HepG2 (cell line): Measurements from ENCODE around the gene OBP2A. TPM values are rescaled to one million over a fixed set of nuclear protein-coding genes. Genes with fewer than 3 reads are reported as not detected.

Experiments
- FOXP1 ChIP-seq, 2 experiments: fragments of 450-650 bp in 1 of 2; IDR thresholded peaks; 2 replicates each; pipeline ENCODE4 v1.6.1; 2017 to 2018; ENCODE audit warnings: antibody characterized with exemption in 1 of 2
- GABPB1 ChIP-seq: IDR thresholded peaks from 2 replicates; pipeline ENCODE4 v1.6.1; 2016; ENCODE audit warnings: mild to moderate bottlenecking, missing genetic modification reagents, moderate library complexity, missing compliant biosample characterization
- HNRNPL ChIP-seq: fragments of 200-400 bp; formaldehyde crosslinking; IDR thresholded peaks from 2 replicates; pipeline ENCODE4 v1.6.1; 2017; ENCODE audit warnings: mild to moderate bottlenecking, low read depth, low read length
- MIXL1 ChIP-seq: IDR thresholded peaks from 2 replicates; pipeline ENCODE4 v1.6.1; 2016
- PATZ1 ChIP-seq: sonication (generic); formaldehyde crosslinking; IDR thresholded peaks from 2 replicates; pipeline ENCODE4 v1.4.0; 2020; ENCODE audit warnings: missing genetic modification reagents
- PAX8 ChIP-seq: sonication (generic); formaldehyde crosslinking; IDR thresholded peaks from 2 replicates; pipeline ENCODE4 v1.8.0; 2022; ENCODE audit warnings: mild to moderate bottlenecking, missing genetic modification reagents, borderline replicate concordance
- POLR2AphosphoS2 ChIP-seq: IDR thresholded peaks from 2 replicates; pipeline ENCODE4 v1.6.1; 2011; ENCODE audit warnings: low read depth, low read length, improper control_type of control experiment
- PRMT3 ChIP-seq: sonication (generic); formaldehyde crosslinking; IDR thresholded peaks from 2 replicates; pipeline ENCODE4 v1.8.1; 2022; ENCODE audit warnings: low read depth, mild to moderate bottlenecking, moderate library complexity, missing genetic modification reagents, borderline replicate concordance
- RAD51 ChIP-seq: fragments of 450-650 bp; IDR thresholded peaks from 2 replicates; pipeline ENCODE4 v1.6.1; 2016; ENCODE audit warnings: borderline replicate concordance
- RFX3 ChIP-seq: IDR thresholded peaks from 2 replicates; pipeline ENCODE4 v1.6.1; 2016; ENCODE audit warnings: missing biosample characterization, missing genetic modification reagents
- SP5 ChIP-seq: IDR thresholded peaks from 2 replicates; pipeline ENCODE4 v1.6.1; 2016; ENCODE audit warnings: low read depth, borderline replicate concordance
- TAF1 ChIP-seq: sonication (generic); formaldehyde crosslinking; IDR thresholded peaks from 2 replicates; pipeline ENCODE4 v1.4.0; 2020; ENCODE audit warnings: missing genetic modification reagents
- TCF7L2 ChIP-seq: IDR thresholded peaks from 2 replicates; pipeline ENCODE4 v1.6.1; 2011; ENCODE audit warnings: mild to moderate bottlenecking, low read depth, low read length, moderate library complexity
- TSC22D2 ChIP-seq: sonication (generic); formaldehyde crosslinking; IDR thresholded peaks from 2 replicates; pipeline ENCODE4 v1.5.1; 2020; ENCODE audit warnings: missing genetic modification reagents, mild to moderate bottlenecking, borderline replicate concordance
- ZBTB38 ChIP-seq: sonication (generic); formaldehyde crosslinking; IDR thresholded peaks from 2 replicates; pipeline ENCODE4 v1.5.1; 2020; ENCODE audit warnings: mild to moderate bottlenecking, missing genetic modification reagents
- ZBTB39 ChIP-seq: sonication (generic); formaldehyde crosslinking; IDR thresholded peaks from 2 replicates; pipeline ENCODE4 v1.5.0; 2020; ENCODE audit warnings: missing genetic modification reagents
- ZGPAT ChIP-seq: IDR thresholded peaks from 2 replicates; pipeline ENCODE4 v1.6.1; 2016; ENCODE audit warnings: mild to moderate bottlenecking
- ZNF224 ChIP-seq: sonication (generic); formaldehyde crosslinking; IDR thresholded peaks from 2 replicates; pipeline ENCODE4 v1.5.0; 2020; ENCODE audit warnings: mild to moderate bottlenecking, missing genetic modification reagents
- ZNF331 ChIP-seq: sonication (generic); formaldehyde crosslinking; IDR thresholded peaks from 2 replicates; pipeline ENCODE4 v1.4.0; 2020; ENCODE audit warnings: missing genetic modification reagents
- ZNF468 ChIP-seq: sonication (generic); formaldehyde crosslinking; IDR thresholded peaks from 2 replicates; pipeline ENCODE4 v1.8.0; 2022; ENCODE audit warnings: mild to moderate bottlenecking, moderate library complexity, missing genetic modification reagents
- ZNF576 ChIP-seq: sonication (generic); formaldehyde crosslinking; IDR thresholded peaks from 2 replicates; pipeline ENCODE4 v1.4.0; 2020; ENCODE audit warnings: mild to moderate bottlenecking, missing genetic modification reagents
- ZNF704 ChIP-seq: sonication (generic); formaldehyde crosslinking; IDR thresholded peaks from 2 replicates; pipeline ENCODE4 v1.8.1; 2023; ENCODE audit warnings: mild to moderate bottlenecking, inconsistent platforms, moderate library complexity, missing genetic modification reagents, borderline replicate concordance
- polyA plus RNA-seq, 8 experiments: library from polyadenylated mRNA; depleted of rRNA in 3 of 8; stranded (reverse) in 7 of 8; unstranded in 1 of 8; fragments of >200 nt; fragmentation: Illumina TruSeq in 4 of 8; extraction: Trizol in 4 of 8; gene quantifications; 2 replicates each; pipeline versions ENCODE4 v1.2.1 to v1.2.3, GENCODE V29; 2011 to 2016; ENCODE audit warnings: low read depth in 4 of 8, missing spikeins in 1 of 8, mixed read lengths in 1 of 8; ENCODE audit not compliant: insufficient read depth in 1 of 8
- total RNA-seq, 5 experiments: library from RNA; depleted of rRNA; stranded (reverse); fragments of >200 nt; fragmentation: Illumina TruSeq; extraction: Trizol; gene quantifications; 2 replicates each; pipeline ENCODE4 v1.2.3, GENCODE V29; 2016; ENCODE audit warnings: low read depth in 1 of 5

The OBP2A gene
- total and polyA plus RNA-seq, 2 of the 13 experiments (the other 11 are each of a cell fraction or from before 2014, with no cell fraction given) = 0.32 TPM; not detected in 1

- 0 out of 2 replicates have a peak, but pooled peaks have one; percentile 13 for TF ChIP-seq PATZ1 (CRISPR knock-in tag)
- no peak for TF ChIP-seq PAX8 (CRISPR knock-in tag)
- TF ChIP-seq ZNF224 (CRISPR knock-in tag) = 0 out of 2 replicates have a peak, but pooled peaks have one; percentile 28
- TF ChIP-seq PRMT3 (CRISPR knock-in tag) = no peak
- TF ChIP-seq ZNF576 (CRISPR knock-in tag) = no peak
- no peak for TF ChIP-seq RAD51
- TF ChIP-seq SP5 (CRISPR knock-in tag) = no peak
- 0 out of 2 replicates have a peak, but pooled peaks have one; percentile 16 for TF ChIP-seq ZGPAT
- no peak for TF ChIP-seq TCF7L2
- TF ChIP-seq ZNF331 (CRISPR knock-in tag) = 0 out of 2 replicates have a peak, but pooled peaks have one; percentile 21
- no peak for TF ChIP-seq RFX3 (CRISPR knock-in tag)
- TF ChIP-seq GABPB1 = 0 out of 2 replicates have a peak, but pooled peaks have one; percentile 12
- no peak for TF ChIP-seq TSC22D2 (CRISPR knock-in tag)
- TF ChIP-seq HNRNPL = 0 out of 2 replicates have a peak, but pooled peaks have one; percentile 35
- no peak for TF ChIP-seq ZBTB39 (CRISPR knock-in tag)
- no peak for TF ChIP-seq FOXP1 (IDR thresholded peaks at IDR 0.05)
- TF ChIP-seq FOXP1 (CRISPR knock-in tag; IDR thresholded peaks at IDR 0.05) = no peak
- peak; percentile 54; the same call in 1 of the 2 replicates for TF ChIP-seq ZBTB38 (CRISPR knock-in tag)
- no peak for TF ChIP-seq ZNF468
- TF ChIP-seq POLR2AphosphoS2 = 0 out of 2 replicates have a peak, but pooled peaks have one; percentile 31
- TF ChIP-seq TAF1 (CRISPR knock-in tag) = no peak
- no peak for TF ChIP-seq ZNF704 (CRISPR knock-in tag)
- no peak for TF ChIP-seq MIXL1 (CRISPR knock-in tag)
Measured at GRCh38 chr9:135504262-135505243, 41.4 kb upstream of the OBP2A start (continued).
